K562 (cell line): Measurements from ENCODE around the gene TNF. TPM values are rescaled to one million over a fixed set of nuclear protein-coding genes. Genes with fewer than 3 reads are reported as not detected.

Source experiments
- CHD4 ChIP-seq: fragments of 200-600 bp; sonication (generic); IDR thresholded peaks from 3 replicates; pipeline ENCODE4 v1.6.1; 2012; ENCODE audit warnings: low read depth, mild to moderate bottlenecking, mixed read lengths, low read length, inconsistent platforms; ENCODE audit not compliant: insufficient read depth, insufficient replicate concordance, poor library complexity, severe bottlenecking
- ELF1 ChIP-seq: fragments of 200-800 bp; sonication (Bioruptor generic); IDR thresholded peaks from 2 replicates; pipeline ENCODE4 v1.6.1; 2016; ENCODE audit warnings: missing genetic modification characterization, missing compliant biosample characterization
- ELF2 ChIP-seq: fragments of 250-450 bp; sonication (Bioruptor Pico); IDR thresholded peaks from 2 replicates; pipeline ENCODE4 v1.5.0; 2021; ENCODE audit warnings: mild to moderate bottlenecking
- ELF4 ChIP-seq: fragments of 450-650 bp; formaldehyde crosslinking; IDR thresholded peaks from 2 replicates; pipeline ENCODE4 v1.4.0; 2022; ENCODE audit warnings: missing genetic modification characterization
- FIP1L1 ChIP-seq: fragments of 200-400 bp; formaldehyde crosslinking; IDR thresholded peaks from 2 replicates; pipeline ENCODE4 v1.6.1; 2018; ENCODE audit warnings: mild to moderate bottlenecking, low read depth, low read length; ENCODE audit not compliant: poor library complexity, severe bottlenecking
- HDGF ChIP-seq: fragments of 450-650 bp; IDR thresholded peaks from 2 replicates; pipeline ENCODE4 v1.6.1; 2016
- JUND ChIP-seq, 2 experiments: IDR thresholded peaks; 2 replicates in 1 of 2; 3 replicates in 1 of 2; pipeline ENCODE4 v1.6.1; 2011; ENCODE audit warnings: borderline replicate concordance in 2 of 2, low read depth in 2 of 2, low read length in 2 of 2, improper control_type of control experiment in 1 of 2, missing biosample characterization in 1 of 2, missing genetic modification characterization in 1 of 2, missing genetic modification reagents in 1 of 2
- KDM1A ChIP-seq, 2 experiments: fragments of 450-650 bp; IDR thresholded peaks; 2 replicates each; pipeline ENCODE4 v1.6.1; 2016; ENCODE audit warnings: mild to moderate bottlenecking in 2 of 2
- KLF1 ChIP-seq: fragments of 450-650 bp; IDR thresholded peaks from 2 replicates; pipeline ENCODE4 v1.6.1; 2016; ENCODE audit warnings: missing genetic modification characterization, missing compliant biosample characterization
- MAZ ChIP-seq, 2 experiments: fragments of 450-650 bp in 1 of 2; sonication (generic) in 1 of 2; formaldehyde crosslinking; IDR thresholded peaks in 1 of 2; conservative IDR thresholded peaks in 1 of 2; 2 replicates each; pipeline versions ENCODE4 v1.4.0 to v1.5.0; 2020; ENCODE audit warnings: mild to moderate bottlenecking in 1 of 2, missing genetic modification reagents in 1 of 2
- NRF1 ChIP-seq, 2 experiments: fragments of 450-650 bp; IDR thresholded peaks in 1 of 2; conservative IDR thresholded peaks in 1 of 2; 2 replicates each; pipeline ENCODE4 v1.6.1; 2014; ENCODE audit warnings: mild to moderate bottlenecking in 2 of 2
- POLR2A ChIP-seq: fragments of 450-650 bp; conservative IDR thresholded peaks from 2 replicates; pipeline ENCODE4 v1.6.1; 2016
- RBM14 ChIP-seq: fragments of 200-400 bp; formaldehyde crosslinking; IDR thresholded peaks from 2 replicates; pipeline ENCODE4 v1.6.1; 2018; ENCODE audit warnings: low read depth, mild to moderate bottlenecking, low read length, moderate library complexity, borderline replicate concordance; ENCODE audit not compliant: insufficient read depth
- SETDB1 ChIP-seq: IDR thresholded peaks from one replicate; pipeline ENCODE4 v1.6.1; 2012; ENCODE audit warnings: low read length, control low read depth, inconsistent platforms
- SMARCC2 ChIP-seq: fragments of 450-650 bp; IDR thresholded peaks from 2 replicates; pipeline ENCODE4 v1.6.1; 2017; ENCODE audit warnings: antibody characterized with exemption, moderate library complexity, mild to moderate bottlenecking, low read depth
- SP1 ChIP-seq: sonication (generic); formaldehyde crosslinking; IDR thresholded peaks from 2 replicates; pipeline ENCODE4 v1.8.1; 2022; ENCODE audit warnings: mild to moderate bottlenecking, missing genetic modification reagents
- TOE1 ChIP-seq, 2 experiments: fragments of 450-650 bp in 1 of 2; sonication (generic) in 1 of 2; formaldehyde crosslinking in 1 of 2; IDR thresholded peaks; 2 replicates each; pipeline versions ENCODE4 v1.7.1 to v1.8.0; 2016 to 2022; ENCODE audit warnings: borderline replicate concordance in 2 of 2, mild to moderate bottlenecking in 2 of 2, antibody characterized with exemption in 1 of 2, inconsistent platforms in 1 of 2, low read depth in 1 of 2, missing genetic modification reagents in 1 of 2, moderate library complexity in 1 of 2
- ZNF639 ChIP-seq, 2 experiments: fragments of 200-800 bp in 1 of 2; sonication (Bioruptor generic) in 1 of 2; sonication (generic) in 1 of 2; formaldehyde crosslinking in 1 of 2; IDR thresholded peaks in 1 of 2; conservative IDR thresholded peaks in 1 of 2; 2 replicates each; pipeline versions ENCODE4 v1.5.0 to v1.6.1; 2016 to 2020; ENCODE audit warnings: missing compliant biosample characterization in 1 of 2, missing genetic modification characterization in 1 of 2, missing genetic modification reagents in 1 of 2
- ZNF644 ChIP-seq: fragments of 200-800 bp; sonication (Bioruptor generic); IDR thresholded peaks from 2 replicates; pipeline ENCODE4 v1.6.1; 2016; ENCODE audit warnings: low read depth, missing genetic modification characterization, missing compliant biosample characterization
- polyA plus RNA-seq, 8 experiments: library from polyadenylated mRNA; depleted of rRNA in 4 of 8; stranded (reverse) in 5 of 8; unstranded in 3 of 8; fragments of >200 nt; fragmentation: Nextera tagmentation in 2 of 8; fragmentation: Illumina TruSeq in 1 of 8; extraction: Ambion mirVana in 2 of 8; extraction: Trizol in 1 of 8; gene quantifications; 2 replicates each; pipeline versions ENCODE4 v1.2.1 to v1.2.3, GENCODE V29; 2011 to 2014; ENCODE audit warnings: inconsistent platforms in 1 of 8, missing spikeins in 1 of 8
- total RNA-seq, 7 experiments: library from RNA; depleted of rRNA in 6 of 7; stranded (reverse); fragments of >200 nt in 6 of 7; fragmentation: Illumina TruSeq in 2 of 7; extraction: Trizol in 2 of 7; gene quantifications; 2 replicates each; pipeline versions ENCODE4 v1.2.1 to v1.2.3, GENCODE V29; 2011 to 2021; ENCODE audit warnings: low replicate concordance in 1 of 7
- TF ChIP-seq, protein P1 (sequence below): fragments of 450-650 bp; IDR thresholded peaks from 2 replicates; pipeline ENCODE4 v1.6.1; 2016; ENCODE audit warnings: borderline replicate concordance
- TF ChIP-seq, protein P2 (sequence below): sonication (generic); formaldehyde crosslinking; IDR thresholded peaks from 2 replicates; pipeline ENCODE4 v1.9.0; 2022; ENCODE audit warnings: mild to moderate bottlenecking, missing genetic modification reagents

Gene TNF
- total and polyA plus RNA-seq, 9 of the 15 experiments (the other 6 are each of a cell fraction or from before 2014, with no cell fraction given), result 0.08 to 0.40 TPM; not detected in 7

- TF ChIP-seq ELF2 (CRISPR knock-in tag) (0 out of 2 replicates have a peak, but pooled peaks have one; percentile 11), SETDB1 (no peak), ZNF639 (CRISPR knock-in tag; conservative IDR thresholded peaks at IDR 0.05 in 1 of 2, IDR thresholded peaks at IDR 0.05 in 1 of 2) (peak in 1 of 2 experiments; percentile 49; a peak in 1 of 4 replicates), RBM14 (no peak), CHD4 (no peak), SP1 (CRISPR knock-in tag) (no peak; the same call in 1 of the 2 replicates), KLF1 (tag) (no peak), NRF1 (conservative IDR thresholded peaks at IDR 0.05 in 1 of 2, IDR thresholded peaks at IDR 0.05 in 1 of 2) (peak; percentile 30 to 35), SMARCC2 (peak; percentile 31; the same call in 1 of the 2 replicates), TOE1 (IDR thresholded peaks at IDR 0.05; ENCODE audit: borderline replicate concordance) (no peak), TOE1 (CRISPR knock-in tag; IDR thresholded peaks at IDR 0.05; ENCODE audit: borderline replicate concordance, low read depth) (peak; percentile 70; the same call in 1 of the 2 replicates), ELF1 (tag) (0 out of 2 replicates have a peak, but pooled peaks have one; percentile 23), POLR2A (no peak; the same call in 1 of the 2 replicates), MAZ (CRISPR knock-in tag; conservative IDR thresholded peaks at IDR 0.05 in 1 of 2, IDR thresholded peaks at IDR 0.05 in 1 of 2) (0 out of 4 replicates have a peak, but pooled peaks of 1 of the 2 experiments have one; percentile 15), FIP1L1 (peak; percentile 22), HDGF (0 out of 2 replicates have a peak, but pooled peaks have one; percentile 77), KDM1A (IDR thresholded peaks at IDR 0.05) (no peak), ZNF644 (tag) (0 out of 2 replicates have a peak, but pooled peaks have one; percentile 70), JUND (IDR thresholded peaks at IDR 0.05; ENCODE audit: borderline replicate concordance, low read depth, low read length) (no peak), JUND (tag; IDR thresholded peaks at IDR 0.05; ENCODE audit: borderline replicate concordance, low read depth, low read length) (0 out of 3 replicates have a peak, but pooled peaks have one; percentile 11), ELF4 (CRISPR knock-in tag) (no peak)
- TF ChIP-seq, protein P1, sequence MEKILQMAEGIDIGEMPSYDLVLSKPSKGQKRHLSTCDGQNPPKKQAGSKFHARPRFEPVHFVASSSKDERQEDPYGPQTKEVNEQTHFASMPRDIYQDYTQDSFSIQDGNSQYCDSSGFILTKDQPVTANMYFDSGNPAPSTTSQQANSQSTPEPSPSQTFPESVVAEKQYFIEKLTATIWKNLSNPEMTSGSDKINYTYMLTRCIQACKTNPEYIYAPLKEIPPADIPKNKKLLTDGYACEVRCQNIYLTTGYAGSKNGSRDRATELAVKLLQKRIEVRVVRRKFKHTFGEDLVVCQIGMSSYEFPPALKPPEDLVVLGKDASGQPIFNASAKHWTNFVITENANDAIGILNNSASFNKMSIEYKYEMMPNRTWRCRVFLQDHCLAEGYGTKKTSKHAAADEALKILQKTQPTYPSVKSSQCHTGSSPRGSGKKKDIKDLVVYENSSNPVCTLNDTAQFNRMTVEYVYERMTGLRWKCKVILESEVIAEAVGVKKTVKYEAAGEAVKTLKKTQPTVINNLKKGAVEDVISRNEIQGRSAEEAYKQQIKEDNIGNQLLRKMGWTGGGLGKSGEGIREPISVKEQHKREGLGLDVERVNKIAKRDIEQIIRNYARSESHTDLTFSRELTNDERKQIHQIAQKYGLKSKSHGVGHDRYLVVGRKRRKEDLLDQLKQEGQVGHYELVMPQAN, result peak; percentile 52; the same call in 1 of the 2 replicates
- TF ChIP-seq, protein P2, sequence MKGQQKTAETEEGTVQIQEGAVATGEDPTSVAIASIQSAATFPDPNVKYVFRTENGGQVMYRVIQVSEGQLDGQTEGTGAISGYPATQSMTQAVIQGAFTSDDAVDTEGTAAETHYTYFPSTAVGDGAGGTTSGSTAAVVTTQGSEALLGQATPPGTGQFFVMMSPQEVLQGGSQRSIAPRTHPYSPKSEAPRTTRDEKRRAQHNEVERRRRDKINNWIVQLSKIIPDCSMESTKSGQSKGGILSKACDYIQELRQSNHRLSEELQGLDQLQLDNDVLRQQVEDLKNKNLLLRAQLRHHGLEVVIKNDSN, result peak; percentile 60
These were observed 27.4 kb upstream of the TNF start (continued) for GRCh38 chr6:31547727-31548543.
